HG02678 (cell line): ENCODE data around the gene BCR.

Experiments used
- ATAC-seq: cut with Tn5 transposase; IDR thresholded peaks from one replicate; pipeline ENCODE4 v1.9.1; 2021; ENCODE audit warnings: mild to moderate bottlenecking, moderate library complexity; ENCODE audit not compliant: unreplicated experiment

The BCR gene

DNA sequence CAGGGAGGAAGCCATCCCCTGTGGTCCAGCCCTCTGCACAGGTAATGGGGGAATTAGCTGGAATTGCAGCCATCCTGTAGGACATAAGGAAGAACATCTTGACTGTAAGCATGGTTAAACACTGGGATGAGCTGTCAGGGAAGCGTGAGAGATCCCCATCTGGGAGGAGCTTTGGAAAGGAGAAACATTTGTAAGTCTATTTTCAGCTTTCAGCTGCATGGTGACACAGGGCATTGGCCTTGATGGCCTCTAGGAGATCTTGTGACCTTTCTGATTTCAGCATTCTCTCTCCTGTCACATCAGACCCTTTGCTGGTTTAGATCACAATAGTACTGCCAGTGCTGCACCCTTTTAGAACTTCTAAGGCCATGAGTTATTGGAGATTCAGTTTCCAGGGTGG, 47.1 kb downstream of the BCR start:
- ATAC-seq: no peak

DNA sequence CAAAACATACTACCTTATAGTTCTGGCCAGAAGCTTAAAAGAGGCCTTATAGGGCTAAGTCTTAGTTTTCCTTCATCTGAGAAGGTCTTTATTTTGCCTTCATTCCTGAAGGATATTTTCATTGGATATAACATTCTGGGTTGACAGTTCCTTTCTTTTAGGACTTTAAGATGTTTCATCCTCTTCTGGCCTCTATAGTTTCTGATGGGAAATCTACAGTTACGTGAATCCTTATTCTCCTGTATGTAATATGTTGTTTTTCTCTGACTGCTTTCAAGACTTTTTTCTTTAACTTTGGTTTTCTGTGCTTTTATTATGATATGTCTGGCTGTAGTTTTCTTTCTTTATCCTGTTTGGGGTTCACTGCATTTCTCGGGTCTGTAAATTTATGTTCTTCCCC, 48.2 kb downstream of the BCR start:
- ATAC-seq: no peak

DNA sequence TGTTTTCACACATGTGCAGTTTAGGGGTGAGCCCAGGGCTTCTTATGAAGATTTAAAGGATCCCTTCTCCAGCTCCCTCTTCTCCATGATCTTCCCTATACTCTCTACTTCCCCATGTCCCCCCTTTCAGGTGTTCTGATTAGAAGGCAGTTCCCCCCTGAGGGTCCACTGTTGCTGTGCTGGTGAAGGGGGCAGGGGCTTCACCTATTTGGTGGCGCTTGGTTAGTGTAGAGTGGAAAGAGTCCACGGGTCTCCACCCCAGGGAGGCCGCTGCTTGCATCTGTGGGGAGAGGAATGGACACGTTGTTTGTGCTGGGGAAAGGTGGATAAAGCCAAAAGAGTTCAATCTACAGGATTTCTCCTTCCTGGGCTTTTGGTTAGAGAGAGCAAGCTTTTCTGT, 49.3 kb downstream of the BCR start:
- ATAC-seq: no peak

DNA sequence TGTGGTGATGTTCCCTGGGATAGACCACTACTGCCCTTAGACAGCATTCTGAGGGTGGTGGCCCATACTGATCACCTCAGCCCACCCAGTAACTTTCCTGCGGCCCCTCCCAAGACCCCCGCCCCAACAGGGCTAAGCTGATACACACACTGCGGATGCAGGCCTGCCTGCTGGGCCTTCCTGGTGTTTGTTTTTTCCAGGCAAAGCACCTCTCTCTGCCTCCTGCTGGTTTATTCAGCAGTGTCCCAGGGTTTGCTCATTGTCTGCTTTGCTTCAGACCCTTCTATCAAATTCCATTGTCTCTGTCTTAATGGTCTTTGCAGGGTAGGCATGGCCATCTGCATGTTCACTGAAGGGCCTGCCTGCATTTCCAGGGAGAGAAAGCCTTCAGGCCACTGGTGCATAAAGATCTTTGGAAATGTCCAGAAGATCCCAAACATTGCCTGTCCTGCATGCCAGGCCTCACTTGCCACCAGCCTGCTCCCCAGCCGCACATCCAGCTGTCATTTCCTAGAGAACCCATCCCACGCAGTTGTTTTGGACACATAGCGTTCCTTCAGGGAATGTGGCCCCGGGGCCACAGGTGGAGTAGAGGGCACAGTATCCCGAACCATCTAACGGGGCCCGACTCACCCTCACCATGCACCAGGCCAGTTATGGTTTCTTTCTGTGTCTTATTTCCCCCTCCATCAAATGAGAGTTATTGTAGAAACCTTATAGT, 50.2 kb downstream of the BCR start:
- ATAC-seq: no peak

DNA sequence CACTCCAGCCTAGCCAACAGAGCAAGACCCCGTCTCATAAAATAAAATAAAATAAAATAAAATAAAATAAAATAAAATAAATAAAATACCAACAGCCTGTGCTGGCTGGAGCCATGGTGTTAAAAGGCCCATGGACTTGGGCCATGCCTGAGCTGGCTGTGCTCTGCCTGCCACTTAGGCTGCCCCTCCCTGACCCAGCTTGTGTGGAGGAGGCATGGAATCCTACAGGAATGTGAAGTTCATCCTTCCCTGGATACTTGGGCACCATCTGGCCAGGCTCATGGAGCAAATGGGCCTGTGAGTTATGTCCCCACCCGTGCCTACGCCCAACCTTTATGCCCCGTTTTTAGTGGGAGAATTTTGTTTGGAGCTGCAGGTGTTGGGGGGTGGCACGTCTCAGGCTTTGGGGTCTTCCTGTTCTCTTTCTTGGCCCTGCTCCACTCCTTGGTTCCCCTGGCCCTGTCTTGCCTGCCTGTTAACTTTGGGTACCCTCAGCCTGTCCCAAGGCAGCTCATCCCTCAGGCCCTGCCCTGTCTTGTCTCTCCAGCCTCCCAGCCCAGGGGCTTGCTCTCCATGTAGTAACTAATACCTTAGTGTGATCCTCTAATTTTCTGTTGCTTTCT, 51.3 kb downstream of the BCR start:
- no peak for ATAC-seq

DNA sequence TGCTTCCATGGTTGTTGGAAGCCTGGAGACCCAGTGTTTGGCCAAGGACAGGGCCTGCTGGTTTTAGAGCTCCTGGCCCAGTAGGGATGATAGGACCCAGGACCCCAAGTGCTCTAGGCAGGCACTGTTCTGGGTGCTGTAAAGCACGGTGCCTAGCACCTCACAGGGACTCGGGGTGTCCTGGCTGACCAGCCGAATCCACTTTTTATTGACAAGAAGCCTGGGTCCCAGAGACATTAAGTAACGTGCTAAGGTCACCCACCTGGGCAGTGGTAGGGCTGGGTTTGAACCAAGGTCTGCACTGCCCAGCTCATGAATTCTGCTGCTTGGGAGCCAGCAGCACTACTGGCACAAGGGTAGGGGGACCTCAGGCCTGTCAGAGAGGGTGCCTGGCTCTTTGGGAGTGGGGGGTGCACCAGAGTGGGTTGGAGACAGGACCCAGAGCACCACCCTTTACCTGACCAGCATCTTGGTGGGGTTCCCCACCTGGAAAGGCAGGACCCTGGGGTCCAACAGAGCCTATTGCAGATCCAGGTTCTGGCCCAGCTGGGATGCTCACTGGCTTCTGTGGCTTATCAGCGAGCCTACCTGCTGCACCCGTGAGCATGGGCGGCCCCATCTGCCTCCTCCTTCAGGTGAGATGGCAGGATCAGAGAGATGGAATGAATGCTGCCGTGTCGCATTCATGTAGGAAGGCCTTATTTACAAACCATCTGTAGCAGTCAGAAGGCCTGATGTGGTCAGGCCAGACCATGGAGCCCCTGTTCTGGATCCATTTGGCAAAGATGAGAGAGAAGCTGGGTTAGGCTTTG, 52.0 kb downstream of the BCR start:
- no peak for ATAC-seq

DNA sequence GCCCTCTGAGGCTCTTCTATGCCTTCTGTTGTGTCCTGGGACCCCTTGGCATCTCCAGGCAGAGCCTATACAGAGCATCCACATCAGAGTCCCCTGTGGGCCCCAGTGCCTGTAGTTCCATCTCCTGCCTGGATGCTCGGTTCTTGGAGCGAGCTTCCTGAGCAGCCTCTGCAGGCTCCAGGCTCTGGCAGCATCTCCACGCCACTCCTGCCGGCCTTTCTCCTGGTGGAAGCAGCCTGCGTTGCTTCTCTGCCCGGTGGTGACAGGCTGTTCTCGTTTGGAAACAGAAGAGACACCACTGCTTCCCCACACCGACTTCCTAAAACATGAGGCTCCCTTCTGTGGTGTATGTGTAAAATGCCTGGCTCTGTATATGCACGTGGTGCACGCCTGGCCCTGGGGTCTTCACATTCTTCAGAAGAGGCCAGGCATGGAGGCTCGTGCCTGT, 52.8 kb downstream of the BCR start:
- ATAC-seq: no peak

DNA sequence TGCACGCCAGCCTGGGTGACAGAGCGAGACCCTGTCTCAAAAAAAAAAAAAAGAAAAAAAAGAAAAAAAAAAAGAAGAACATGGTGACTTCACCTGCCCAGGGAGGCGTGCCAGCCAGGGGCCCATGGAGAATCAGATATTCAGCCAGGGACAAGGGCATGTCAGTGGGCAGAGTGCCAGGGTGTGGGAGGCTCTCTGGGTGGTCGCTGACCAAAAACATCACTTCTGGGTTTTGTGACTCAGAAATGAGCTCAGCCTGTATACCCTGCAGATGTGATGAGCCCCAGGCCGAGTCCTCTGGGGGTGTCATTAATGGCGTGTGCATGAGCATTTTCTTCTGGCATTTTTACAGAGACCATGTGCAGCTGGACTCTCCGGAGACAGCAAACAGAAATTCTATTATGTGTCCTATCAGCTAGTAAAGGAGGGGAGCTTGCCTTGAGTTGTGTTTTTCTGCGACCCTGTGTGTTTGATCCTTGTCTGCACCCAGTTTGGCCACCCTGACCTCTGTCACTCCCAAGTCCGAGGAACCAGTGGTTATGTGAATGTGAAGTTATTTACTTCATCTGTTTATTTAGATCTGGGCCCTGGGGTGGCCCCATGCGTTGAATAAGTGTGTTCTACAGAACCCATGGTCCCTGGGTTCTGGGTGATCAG, 53.6 kb downstream of the BCR start:
- no peak for ATAC-seq

DNA sequence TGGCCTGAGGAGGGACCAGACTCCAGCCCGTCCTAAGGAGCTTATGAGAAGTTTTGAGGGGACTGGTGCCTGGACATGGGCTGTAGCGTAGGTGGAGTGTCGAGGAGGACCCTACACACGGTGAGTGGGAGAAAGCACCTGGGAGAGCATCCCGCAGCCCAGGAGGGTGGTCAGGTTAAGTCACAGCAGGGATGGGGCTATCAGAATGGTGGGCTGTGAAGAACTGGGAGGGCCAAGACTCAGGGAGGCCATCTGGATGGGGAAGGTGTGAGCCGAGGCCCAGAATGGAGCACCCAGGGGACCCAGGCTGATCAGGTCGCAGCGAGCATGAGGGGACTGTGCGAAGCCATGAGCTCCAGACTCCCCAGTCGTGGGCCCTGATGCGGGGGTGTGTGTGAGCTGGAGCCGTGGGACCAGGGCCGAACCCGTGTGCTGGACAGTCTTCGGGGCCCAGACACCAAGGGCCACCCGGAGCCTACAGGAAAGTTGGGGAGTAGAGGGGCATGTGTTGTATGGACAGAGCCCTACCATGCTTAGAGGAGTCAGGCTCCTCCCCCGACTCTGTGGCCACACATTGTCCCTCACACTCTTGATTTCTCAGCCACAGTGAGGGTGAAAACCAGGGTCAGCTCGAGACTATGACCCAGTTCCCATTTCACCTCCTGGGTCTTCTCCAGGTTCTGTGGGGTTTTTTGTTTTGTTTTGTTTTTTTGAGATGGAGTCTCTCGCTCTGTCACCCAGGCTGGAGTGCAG, 54.3 kb downstream of the BCR start:
- no peak for ATAC-seq

DNA sequence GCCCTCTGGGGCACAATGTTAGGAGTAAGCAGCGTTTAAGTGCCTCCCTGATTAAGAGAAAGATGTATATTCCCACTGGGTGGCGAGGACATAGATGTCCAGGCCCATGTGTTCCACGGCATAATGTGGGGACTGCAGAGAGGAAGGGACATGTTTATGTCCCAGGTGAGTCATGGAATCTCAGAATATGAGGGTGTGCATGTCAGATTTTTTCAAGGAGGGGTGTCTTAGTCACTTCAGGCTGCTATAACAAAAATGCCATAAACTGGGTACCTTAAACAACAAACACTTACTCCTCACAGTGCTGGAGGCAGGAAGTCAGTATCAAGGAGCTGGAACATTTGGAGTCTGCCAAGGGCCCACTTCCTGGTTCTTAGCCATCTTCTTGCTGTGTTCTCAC, 55.1 kb downstream of the BCR start:
- no peak for ATAC-seq

DNA sequence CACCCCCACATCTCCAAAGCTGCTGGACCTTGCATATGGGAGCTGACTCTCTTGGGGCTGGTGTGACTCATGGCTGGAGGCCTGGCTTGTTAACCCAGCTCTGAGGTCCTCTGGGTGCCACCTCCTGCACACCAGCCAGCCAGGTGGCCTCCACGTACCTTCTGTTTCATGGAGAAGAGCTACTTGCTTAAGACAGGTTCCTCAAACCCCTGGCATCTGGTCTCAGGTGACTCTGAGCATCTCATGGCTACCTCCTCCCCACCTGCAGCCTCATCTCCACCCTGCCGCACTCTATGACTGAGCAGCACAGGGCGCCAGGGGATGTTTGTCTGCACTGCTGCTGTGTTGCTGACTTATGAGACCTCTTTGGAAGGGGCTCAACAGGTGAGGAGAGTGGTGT, 55.7 kb downstream of the BCR start:
- no peak for ATAC-seq

DNA sequence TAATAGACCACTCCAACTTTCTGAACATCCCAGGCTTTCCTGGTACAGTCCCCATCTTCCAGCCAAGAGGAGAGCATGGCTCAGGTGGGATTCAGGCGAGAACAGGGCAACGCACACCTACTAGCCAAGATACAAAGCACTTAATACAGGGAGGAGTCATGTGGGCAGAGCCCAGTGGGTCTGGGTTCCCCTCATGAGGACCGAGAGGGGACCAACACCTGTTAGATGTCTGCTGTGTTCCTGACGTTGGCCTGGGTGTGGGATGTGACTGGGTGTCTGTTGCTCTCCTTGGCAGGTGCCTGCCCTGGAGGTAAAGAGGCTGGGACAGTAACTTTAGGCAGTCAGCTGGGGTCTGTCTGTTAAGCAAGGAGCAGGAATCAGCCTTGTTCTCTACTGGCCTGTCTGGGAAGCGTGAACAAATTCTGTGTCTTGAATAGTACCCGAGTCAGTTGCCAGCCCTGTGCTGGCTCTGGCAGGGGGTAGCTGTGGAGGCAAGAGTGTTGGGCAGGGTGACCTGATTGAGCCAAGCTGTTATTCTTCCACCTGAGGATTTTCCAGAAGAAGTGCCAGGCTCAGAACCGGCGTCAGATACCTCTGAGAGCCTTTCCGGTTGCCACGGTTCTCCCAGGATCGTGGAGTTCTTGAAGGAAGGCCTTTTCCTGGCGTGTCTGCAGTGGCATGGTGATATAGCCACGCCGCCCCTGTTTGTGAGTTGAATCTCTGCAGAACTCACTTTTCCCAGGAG, 56.3 kb downstream of the BCR start:
- ATAC-seq: no peak

DNA sequence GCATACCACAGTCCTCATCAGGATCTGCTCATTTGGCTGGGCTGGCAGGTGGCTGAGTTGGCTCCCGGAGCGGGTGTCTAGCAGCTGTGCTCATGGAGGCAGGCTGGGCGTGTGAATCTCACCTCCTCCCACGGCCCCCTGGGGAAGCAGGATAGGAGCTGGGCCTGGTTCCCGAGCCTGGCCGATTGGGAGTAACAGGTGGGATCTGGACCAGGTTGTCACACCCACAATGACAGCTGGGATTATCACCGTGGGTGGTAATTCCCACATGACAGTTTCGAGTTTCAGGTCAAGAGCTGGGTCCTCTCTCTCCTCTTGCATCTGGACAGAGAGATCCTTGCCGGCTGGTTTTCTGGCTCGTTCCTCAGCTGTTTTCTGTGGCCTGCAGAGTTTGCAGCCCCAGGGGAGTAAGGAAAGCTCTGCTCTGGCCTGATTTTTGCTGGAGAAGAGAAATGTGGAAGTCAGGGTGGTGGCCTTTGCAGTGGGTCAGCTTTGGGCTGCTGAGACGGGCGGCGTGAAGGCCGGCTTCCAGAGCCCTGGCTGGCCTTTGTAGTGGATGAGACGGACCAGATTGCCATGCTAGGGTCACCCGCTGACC, 57.0 kb downstream of the BCR start:
- no peak for ATAC-seq

DNA sequence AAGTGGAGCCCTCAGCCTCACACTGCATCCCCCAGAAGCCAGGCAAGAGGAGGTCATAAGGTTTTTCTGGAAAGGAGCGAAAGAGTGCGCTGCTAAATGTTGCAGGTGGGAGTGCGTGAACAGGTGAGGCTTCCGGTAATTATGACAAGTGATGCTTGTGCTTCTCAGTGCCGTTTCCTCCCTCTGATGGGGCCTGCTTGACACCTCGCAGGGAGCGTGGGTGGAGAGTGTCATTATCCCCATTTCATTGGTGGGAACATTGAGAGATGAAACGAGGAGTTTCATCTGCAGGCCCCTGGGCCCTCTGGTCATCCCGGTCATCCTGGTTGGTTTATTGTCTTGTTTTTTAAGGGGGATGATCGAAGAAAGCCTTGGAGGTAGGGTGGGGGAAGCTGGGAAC, 57.5 kb downstream of the BCR start:
- no peak for ATAC-seq

DNA sequence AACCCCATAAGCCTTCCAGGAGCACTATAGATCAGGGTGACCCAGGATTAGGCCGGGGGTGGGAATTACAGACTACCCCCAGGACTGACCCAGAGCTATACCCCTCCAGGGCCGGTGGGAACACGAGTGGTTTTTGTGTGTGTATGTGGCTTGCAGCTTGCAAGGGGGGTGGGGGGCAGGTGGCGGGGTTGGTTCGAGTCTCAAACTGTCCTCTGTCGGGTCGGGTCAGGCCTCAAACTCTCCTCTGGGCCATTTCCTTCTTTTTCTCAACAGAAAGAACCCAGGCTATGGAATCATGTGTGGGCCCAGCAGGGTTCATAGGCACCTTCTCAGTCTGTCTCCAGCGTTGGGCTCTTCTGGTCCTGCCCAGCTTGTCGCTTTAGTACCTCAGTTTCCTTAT, 58.4 kb downstream of the BCR start:
- ATAC-seq: no peak

DNA sequence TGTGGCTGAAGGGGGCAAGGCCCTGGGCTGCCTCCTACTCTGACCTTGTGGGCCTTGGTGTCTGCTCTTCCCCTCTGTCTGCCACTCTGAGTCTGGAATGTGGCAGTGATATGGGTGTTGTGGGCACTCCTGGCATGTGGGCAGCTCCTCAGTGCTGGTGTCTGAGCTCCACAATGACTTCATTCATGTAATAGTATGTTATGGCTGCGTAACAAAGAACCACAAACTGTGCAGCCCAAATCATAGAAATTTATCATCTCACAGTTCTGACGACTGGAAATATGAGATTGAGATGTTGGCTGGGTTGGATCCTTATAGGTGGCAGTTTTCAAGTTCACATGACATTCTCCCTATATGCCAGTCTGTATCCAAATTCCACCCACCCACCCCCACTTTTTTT, 59.1 kb downstream of the BCR start:
- ATAC-seq: no peak

DNA sequence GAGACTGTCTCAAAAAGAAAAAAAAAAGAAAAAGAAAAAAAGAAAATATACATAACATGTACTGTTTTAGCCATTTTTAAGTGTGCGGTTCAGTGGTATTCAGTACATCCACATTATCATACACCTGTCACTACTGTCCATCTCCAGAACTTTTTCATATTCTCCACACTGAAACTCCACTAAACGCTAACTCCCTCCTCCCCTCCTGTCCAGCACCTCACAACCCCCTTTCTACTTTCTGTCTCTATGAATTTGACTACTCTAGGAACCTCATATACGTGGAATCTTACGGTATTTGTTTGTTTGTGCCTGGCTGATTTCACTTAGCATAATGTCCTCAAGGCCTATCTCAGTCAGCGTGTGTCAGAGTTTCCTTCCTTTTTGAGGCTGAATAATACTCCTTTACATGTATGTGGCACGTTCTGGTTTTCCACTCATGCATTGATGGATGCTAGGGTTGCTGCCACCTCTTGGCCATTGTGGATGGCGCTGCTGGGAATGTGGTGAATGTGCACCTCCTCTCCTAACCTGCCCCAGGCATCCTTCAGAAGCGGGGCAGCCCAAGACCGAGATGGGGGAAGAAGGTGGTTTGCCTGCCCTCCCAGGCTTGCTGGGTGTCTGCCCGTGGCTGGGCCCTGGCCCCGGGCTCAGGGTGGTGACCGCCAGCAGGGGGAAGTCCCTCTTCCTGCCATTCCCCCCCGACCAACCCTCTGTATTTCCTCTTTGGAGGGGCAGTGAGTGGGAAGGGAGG, 60.5 kb downstream of the BCR start:
- no peak for ATAC-seq

DNA sequence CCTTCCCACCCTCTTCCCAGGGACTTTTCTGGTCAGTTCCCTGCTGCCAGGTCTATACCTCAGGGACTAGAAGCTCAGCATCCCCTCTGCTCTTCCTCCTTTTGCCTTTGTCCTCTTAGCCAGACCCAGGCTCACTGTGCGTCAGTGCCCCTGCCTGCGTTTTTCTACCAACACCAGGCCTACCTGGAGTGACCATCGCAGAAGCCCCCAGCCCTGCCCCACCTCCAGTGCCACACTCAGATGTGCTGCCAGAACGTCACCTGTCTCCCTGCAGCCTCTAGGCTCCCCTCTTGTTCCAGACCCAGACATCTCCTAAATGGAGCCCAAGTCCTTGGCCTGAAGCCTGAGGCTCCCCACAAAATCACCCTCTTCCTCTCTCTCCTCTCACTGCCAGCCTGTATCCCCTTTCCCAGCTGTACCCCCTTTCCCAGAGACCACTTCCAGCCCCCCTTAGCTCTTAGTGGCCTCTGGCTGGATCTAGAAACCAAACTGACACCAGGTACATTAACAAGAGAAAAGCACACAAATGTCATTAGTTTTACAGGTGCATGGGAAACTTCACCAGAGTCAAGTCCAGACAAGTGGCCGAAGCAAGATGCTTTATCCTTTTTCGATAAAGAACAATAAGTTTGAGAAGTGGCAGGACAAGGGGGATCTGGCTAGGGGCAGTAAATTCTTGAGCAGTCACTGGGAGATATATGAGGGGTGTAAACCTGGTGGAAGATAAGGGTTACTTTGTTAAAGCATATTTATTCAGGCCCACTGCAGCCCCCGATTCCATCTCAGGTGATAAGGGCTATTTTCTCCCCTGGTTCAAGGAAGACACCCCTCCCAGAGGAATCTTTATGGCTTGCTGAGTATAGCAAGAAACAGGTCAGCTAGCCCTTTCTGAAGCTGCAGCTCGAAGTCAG, 61.5 kb downstream of the BCR start:
- no peak for ATAC-seq
